Esophagus muscularis mucosa (tissue), 4 donors: Measurements from ENCODE around the gene SPTBN1.

Experiments used
- CTCF ChIP-seq, 3 experiments: fragments of 200-600 bp in 2 of 3; fragments of 450-650 bp in 1 of 3; sonication (generic) in 2 of 3; IDR thresholded peaks; one replicate each; pipeline ENCODE4 v1.5.1; 2017 to 2019; ENCODE audit warnings: antibody characterized with exemption in 3 of 3, mild to moderate bottlenecking in 2 of 3, moderate library complexity in 1 of 3
- EP300 ChIP-seq: sonication (generic); formaldehyde crosslinking; IDR thresholded peaks from one replicate; pipeline ENCODE4 v1.6.1; 2017; ENCODE audit warnings: antibody characterized with exemption
- POLR2A ChIP-seq: fragments of 450-650 bp; IDR thresholded peaks from one replicate; pipeline ENCODE4 v1.6.1; 2017; ENCODE audit warnings: antibody characterized with exemption, moderate library complexity, mild to moderate bottlenecking, low read depth
- POLR2AphosphoS5 ChIP-seq, 2 donors: sonication (generic); formaldehyde crosslinking; IDR thresholded peaks; one replicate each; pipeline ENCODE4 v1.6.1; 2017; ENCODE audit warnings: antibody characterized with exemption in 2 of 2

DNA sequence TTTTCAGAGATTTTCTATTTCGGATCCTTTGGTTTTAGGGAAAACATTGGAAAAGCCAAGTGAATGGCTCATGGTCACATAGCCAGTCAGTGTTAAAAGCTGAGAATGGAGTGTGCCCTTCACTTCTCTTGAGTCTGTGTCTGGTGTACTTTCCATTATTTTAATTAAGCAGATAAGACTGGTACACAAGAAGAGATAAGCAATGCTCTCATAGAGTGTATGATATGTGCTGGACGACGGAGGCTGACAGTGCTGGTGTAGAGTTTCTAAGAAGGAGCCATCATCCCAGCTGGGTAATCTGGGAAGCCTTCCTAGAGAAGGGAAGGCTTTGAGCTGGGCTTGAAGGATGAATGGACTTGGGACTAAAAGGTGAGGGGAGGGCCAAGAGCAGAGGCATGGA is 93.3 kb downstream of the SPTBN1 start:
- TF ChIP-seq CTCF (IDR thresholded peaks at IDR 0.05) (no peak), POLR2AphosphoS5 (IDR thresholded peaks at IDR 0.05) (no peak), POLR2A (no peak), EP300 (no peak)
